Neuronal stem cell (in vitro differentiated cells): ENCODE data around the gene ATP8B3.

Experiments
- DNase-seq: peaks from one replicate; pipeline ENCODE4 v3.0.0-alpha.2; 2013; ENCODE audit warnings: low spot score
- H2AFZ ChIP-seq: one replicate; pipeline ENCODE4 v1.6.1; 2013; ENCODE audit warnings: mild to moderate bottlenecking, low read length, inconsistent platforms
- H2AK5ac ChIP-seq: 2 replicates; pipeline ENCODE4 v1.6.1; 2013; ENCODE audit warnings: low read depth, mild to moderate bottlenecking, inconsistent platforms, low read length, moderate library complexity, mixed read lengths
- H2BK120ac ChIP-seq: 2 replicates; pipeline ENCODE4 v1.6.1; 2013; ENCODE audit warnings: low read depth, mild to moderate bottlenecking, inconsistent platforms, low read length, moderate library complexity, mixed read lengths
- H2BK12ac ChIP-seq: one replicate; pipeline ENCODE4 v1.6.1; 2013; ENCODE audit warnings: low read length, inconsistent platforms
- H2BK15ac ChIP-seq: 2 replicates; pipeline ENCODE4 v1.6.1; 2013; ENCODE audit warnings: mild to moderate bottlenecking, low read length, inconsistent platforms, mixed read lengths
- H2BK5ac ChIP-seq: one replicate; pipeline ENCODE4 v1.6.1; 2013; ENCODE audit warnings: inconsistent platforms, mild to moderate bottlenecking, low read length, moderate library complexity
- H3K14ac ChIP-seq: one replicate; pipeline ENCODE4 v1.6.1; 2013; ENCODE audit warnings: low read length, inconsistent platforms
- H3K18ac ChIP-seq: 2 replicates; pipeline ENCODE4 v1.6.1; 2013; ENCODE audit warnings: low read length, inconsistent platforms
- H3K23ac ChIP-seq: 2 replicates; pipeline ENCODE4 v1.6.1; 2013; ENCODE audit warnings: low read depth, mild to moderate bottlenecking, mixed read lengths, low read length, inconsistent platforms; ENCODE audit not compliant: poor library complexity
- H3K27ac ChIP-seq: replicated peaks from 3 replicates; pipeline ENCODE4 v1.5.1; 2013; ENCODE audit warnings: low read length, inconsistent platforms
- H3K27me3 ChIP-seq, 3 experiments: 2 replicates each; pipeline ENCODE4 v1.6.1; 2013; ENCODE audit warnings: low read length in 3 of 3, mild to moderate bottlenecking in 2 of 3, inconsistent platforms in 1 of 3, low read depth in 1 of 3, mixed read lengths in 1 of 3, moderate library complexity in 1 of 3; ENCODE audit not compliant: control insufficient read depth in 3 of 3, insufficient read depth in 3 of 3
- H3K36me3 ChIP-seq, 2 donors: replicated peaks in 1 of 2; 2 replicates each; pipeline ENCODE4 v1.6.1; 2013; ENCODE audit warnings: low read length in 2 of 2; ENCODE audit not compliant: control insufficient read depth in 2 of 2, insufficient read depth in 2 of 2
- H3K4ac ChIP-seq: 2 replicates; pipeline ENCODE4 v1.6.1; 2013; ENCODE audit warnings: inconsistent platforms, mild to moderate bottlenecking, low read length, moderate library complexity
- H3K4me1 ChIP-seq, 2 donors: 1 replicate in 1 of 2; 2 replicates in 1 of 2; pipeline ENCODE4 v1.6.1; 2013; ENCODE audit warnings: low read length in 2 of 2, low read depth in 1 of 2; ENCODE audit not compliant: control insufficient read depth in 2 of 2, insufficient read depth in 1 of 2
- H3K4me2 ChIP-seq: one replicate; pipeline ENCODE4 v1.6.1; 2013; ENCODE audit warnings: mild to moderate bottlenecking, low read length, inconsistent platforms; ENCODE audit not compliant: insufficient read depth, poor library complexity, severe bottlenecking
- H3K4me3 ChIP-seq, 2 donors: 2 replicates each; pipeline ENCODE4 v1.5.1; 2013; ENCODE audit warnings: low read length in 2 of 2, mild to moderate bottlenecking in 2 of 2, inconsistent platforms in 1 of 2, moderate library complexity in 1 of 2
- H3K79me1 ChIP-seq: one replicate; pipeline ENCODE4 v1.6.1; 2013; ENCODE audit warnings: low read depth, mild to moderate bottlenecking, inconsistent platforms, low read length, moderate library complexity
- H3K9ac ChIP-seq: one replicate; pipeline ENCODE4 v1.6.1; 2013; ENCODE audit warnings: mild to moderate bottlenecking, low read depth, low read length, inconsistent platforms; ENCODE audit not compliant: poor library complexity
- H3K9me3 ChIP-seq, 2 donors: replicated peaks in 1 of 2; 2 replicates each; pipeline versions ENCODE3 to v1.6.1; 2013; ENCODE audit warnings: low read length in 2 of 2, mild to moderate bottlenecking in 2 of 2, inconsistent platforms in 1 of 2, low read depth in 1 of 2, mixed read lengths in 1 of 2, moderate library complexity in 1 of 2; ENCODE audit not compliant: control insufficient read depth in 2 of 2, insufficient read depth in 1 of 2
- H4K8ac ChIP-seq: one replicate; pipeline ENCODE4 v1.6.1; 2013; ENCODE audit warnings: low read depth, mild to moderate bottlenecking, inconsistent platforms, low read length, moderate library complexity
- H4K91ac ChIP-seq: one replicate; pipeline ENCODE4 v1.6.1; 2013; ENCODE audit warnings: low read length, low read depth, mild to moderate bottlenecking, inconsistent platforms; ENCODE audit not compliant: poor library complexity
- WGBS, 2 donors: extraction: QIAGEN DNeasy Blood & Tissue Kit; methylation state at CpG; one replicate each; pipeline ENCODE4 v1.1.7; 2013; ENCODE audit warnings: missing lambda C conversion rate in 2 of 2, mixed read lengths in 1 of 2; ENCODE audit not compliant: insufficient read length in 2 of 2, insufficient replicate concordance in 1 of 2; ENCODE audit errors: extremely low coverage in 2 of 2; 5-methylcytosine and 5-hydroxymethylcytosine counted together

Gene ATP8B3

DNA sequence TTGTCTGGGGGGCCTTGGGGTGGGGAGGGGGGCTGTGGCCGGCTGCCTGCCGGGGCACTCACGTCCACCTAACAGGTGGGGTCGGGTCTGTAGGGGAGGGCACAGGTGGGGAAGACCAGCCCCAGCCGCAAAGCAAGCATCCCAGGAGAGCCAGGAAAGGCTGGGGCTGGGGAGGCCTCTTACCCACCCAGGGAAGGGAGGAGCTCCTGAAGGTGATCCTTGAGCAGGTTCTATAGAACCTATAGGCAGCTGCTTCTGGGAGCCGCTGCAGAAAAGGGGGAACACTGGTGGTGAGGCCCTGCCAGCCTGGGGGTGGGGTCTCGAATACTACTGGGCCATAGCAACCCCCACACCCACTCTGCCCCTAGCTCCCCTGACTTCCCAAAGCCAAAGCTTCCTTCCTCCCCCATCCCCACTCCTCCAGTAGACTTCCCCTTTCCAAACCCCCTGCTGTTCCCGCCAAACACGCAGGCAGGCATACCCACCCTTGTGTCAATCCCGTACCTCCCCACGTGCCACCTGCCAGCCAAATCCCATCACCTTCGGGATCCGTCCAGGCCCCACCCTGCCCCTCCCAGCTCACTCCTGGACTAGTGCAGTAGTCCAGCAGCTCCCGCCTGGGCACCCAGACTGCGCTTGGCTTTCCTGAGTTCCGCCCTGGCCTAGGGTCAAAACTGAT, 45.7 kb upstream of the ATP8B3 start:
- Histone ChIP-seq H2BK5ac (peak overlapping the region; percentile 39), H2AK5ac (peak overlapping the region; percentile 12), H3K27ac (no peak overlapping the region), H2BK12ac (no peak overlapping the region), H3K4ac (no peak overlapping the region), H3K23ac (no peak overlapping the region), H2AFZ (no peak overlapping the region), H3K18ac (peak overlapping the region; percentile 85), H2BK120ac (no peak overlapping the region), H4K8ac (no peak overlapping the region), H3K36me3 (no peaks in the 10 kb centered on the region), H3K9me3 (no peaks in the 10 kb centered on the region), H3K9ac (no peak overlapping the region), H4K91ac (no peak overlapping the region), H3K4me1 (peaks cover 55 to 62% of the 10 kb centered on the region in 2 donors), H3K4me2 (no peak overlapping the region), H3K14ac (no peak overlapping the region), H3K27me3 (peaks cover 7 to 64% (median 22%) of the 10 kb centered on the region in 3 experiments), H2BK15ac (peak overlapping the region; percentile 27), H3K4me3 (no peak overlapping the region), H3K79me1 (peaks cover 21% of the 10 kb centered on the region)
- no peak for DNase-seq
- no CpG with 5 or more reads among the region's 16 CpGs for WGBS, 2 donors

DNA sequence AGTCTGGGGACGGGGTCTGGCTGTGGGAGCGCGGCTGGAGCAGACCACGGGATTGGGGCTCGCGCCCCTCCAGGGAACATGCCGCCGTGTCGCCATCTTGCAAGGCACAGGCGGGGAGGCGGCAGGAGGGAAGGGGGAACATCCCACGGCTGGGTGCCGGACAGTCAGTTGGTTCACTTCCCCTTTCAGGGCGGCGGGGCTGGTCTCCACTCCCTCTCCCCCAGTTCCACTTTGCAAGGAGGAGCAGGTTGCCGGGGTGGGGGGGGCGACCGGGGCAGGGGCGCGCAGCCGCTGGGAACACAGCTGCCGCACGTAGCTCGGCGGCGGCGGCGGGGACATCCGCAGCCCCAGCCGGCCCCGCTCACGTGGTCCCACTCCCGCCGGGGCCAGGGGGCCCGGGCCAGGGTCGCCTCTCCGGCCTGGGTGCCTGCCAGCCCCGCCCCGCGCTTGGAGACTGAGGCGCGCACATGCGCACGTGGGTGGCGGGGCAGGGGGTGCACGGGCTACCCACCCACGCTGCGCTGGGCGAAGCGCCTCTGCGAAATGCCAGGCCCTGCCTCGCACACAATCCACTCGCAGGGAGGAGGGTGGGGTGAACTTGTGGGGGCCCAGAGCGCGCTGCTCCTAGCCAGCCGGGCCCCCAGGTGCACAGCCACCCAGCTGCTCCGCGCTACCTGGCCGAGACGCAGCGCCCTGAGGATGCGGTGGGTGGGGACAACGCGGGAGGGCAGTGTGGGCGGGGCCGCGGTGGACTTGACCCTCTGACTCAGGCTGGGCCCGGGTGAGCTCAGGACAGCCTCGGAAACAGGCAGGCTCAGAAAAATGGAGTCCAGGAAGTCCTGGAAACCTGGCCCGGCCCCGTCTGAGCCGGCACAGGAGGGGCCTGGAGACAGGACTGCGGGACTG, 44.9 kb upstream of the ATP8B3 start:
- no CpG with 5 or more reads among the region's 73 CpGs for WGBS, 2 donors
- H4K91ac ChIP-seq = no peak overlapping the region
- H3K18ac ChIP-seq = peak overlapping the region; percentile 87
- peak overlapping the region; percentile 53 for H3K4ac ChIP-seq
- peaks cover 52 to 55% of the 10 kb centered on the region in 2 donors for H3K4me1 ChIP-seq
- peak overlapping the region in 1 of 2 donors; percentile 56 for H3K4me3 ChIP-seq
- H2AK5ac ChIP-seq = peak overlapping the region; percentile 96
- peak overlapping the region; percentile 55 for H3K23ac ChIP-seq
- peaks cover 21% of the 10 kb centered on the region for H3K79me1 ChIP-seq
- no peaks in the 10 kb centered on the region for H3K36me3 ChIP-seq
- peak overlapping the region; percentile 26 for H2BK15ac ChIP-seq
- H2AFZ ChIP-seq = no peak overlapping the region
- peaks cover 7 to 57% (median 15%) of the 10 kb centered on the region in 3 experiments for H3K27me3 ChIP-seq
- DNase-seq = no peak
- H3K27ac ChIP-seq = no peak overlapping the region
- H3K9ac ChIP-seq = peak overlapping the region; percentile 77
- peak overlapping the region; percentile 46 for H2BK12ac ChIP-seq
- H2BK5ac ChIP-seq = peak overlapping the region; percentile 39
- H3K9me3 ChIP-seq = no peaks in the 10 kb centered on the region
- H3K14ac ChIP-seq = no peak overlapping the region
- peak overlapping the region; percentile 73 for H3K4me2 ChIP-seq
- no peak overlapping the region for H2BK120ac ChIP-seq
- H4K8ac ChIP-seq = no peak overlapping the region

DNA sequence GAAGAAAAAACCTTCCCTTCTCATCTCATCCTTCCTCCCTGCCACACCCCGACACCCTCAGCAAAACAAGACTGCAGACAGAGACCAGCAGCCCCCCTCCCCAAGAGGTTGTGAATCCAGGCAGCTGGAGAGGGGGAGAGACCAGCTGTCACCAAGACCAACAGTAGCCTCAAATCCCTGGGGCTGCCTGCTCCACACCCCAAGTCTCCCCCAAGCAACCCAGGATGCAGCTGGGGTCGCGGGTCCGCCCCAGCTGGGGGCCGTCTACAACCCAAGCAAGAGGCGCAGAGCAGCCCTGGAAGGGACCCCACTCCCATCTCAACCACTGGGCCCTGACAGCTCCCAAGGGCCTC, 44.2 kb upstream of the ATP8B3 start:
- Histone ChIP-seq H2AK5ac (peak overlapping the region; percentile 96), H4K91ac (no peak overlapping the region), H2BK5ac (no peak overlapping the region), H3K27ac (no peak overlapping the region), H3K14ac (no peak overlapping the region), H3K9ac (peak overlapping the region; percentile 50), H2BK15ac (no peak overlapping the region), H3K36me3 (no peaks in the 10 kb centered on the region), H3K4me3 (no peak overlapping the region), H3K9me3 (no peaks in the 10 kb centered on the region), H4K8ac (no peak overlapping the region), H2BK120ac (no peak overlapping the region), H3K4me1 (peaks cover 47 to 49% of the 10 kb centered on the region in 2 donors), H3K4ac (no peak overlapping the region), H2AFZ (no peak overlapping the region), H3K18ac (peak overlapping the region; percentile 87), H2BK12ac (no peak overlapping the region), H3K4me2 (peak overlapping the region; percentile 73), H3K23ac (peak overlapping the region; percentile 75), H3K79me1 (peaks cover 19% of the 10 kb centered on the region), H3K27me3 (peaks cover 3 to 50% (median 9%) of the 10 kb centered on the region in 3 experiments)
- DNase-seq = no peak
- no CpG with 5 or more reads among the region's 6 CpGs for WGBS, 2 donors

DNA sequence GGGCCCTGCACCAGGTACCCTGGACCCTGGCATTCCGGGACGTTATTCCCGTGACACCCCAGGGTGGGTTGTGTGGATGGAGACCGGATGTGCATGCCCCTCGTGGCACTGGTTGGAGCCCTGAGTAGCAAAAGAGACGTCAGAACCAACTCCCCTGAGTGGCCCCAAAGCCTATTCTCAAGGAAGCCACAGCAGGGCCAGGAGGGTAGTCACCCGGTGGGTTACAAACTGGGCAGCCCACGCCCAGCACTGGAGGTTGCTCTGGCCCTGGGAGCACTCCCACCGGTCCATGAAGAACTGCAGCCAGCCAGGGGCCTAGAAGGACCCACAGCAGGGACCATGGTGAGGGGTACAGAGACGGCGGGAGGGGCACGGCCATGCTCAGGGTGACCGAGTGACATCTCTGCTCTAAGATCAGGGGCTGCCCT, 43.8 kb upstream of the ATP8B3 start:
- Histone ChIP-seq H3K23ac (peak overlapping the region; percentile 75), H3K79me1 (peaks cover 19% of the 10 kb centered on the region), H2BK15ac (peak overlapping the region; percentile 99), H2BK120ac (no peak overlapping the region), H3K4ac (no peak overlapping the region), H3K9ac (peak overlapping the region; percentile 85), H3K9me3 (no peaks in the 10 kb centered on the region), H2AK5ac (peak overlapping the region; percentile 96), H3K4me2 (no peak overlapping the region), H3K18ac (peak overlapping the region; percentile 87), H3K14ac (peak overlapping the region; percentile 76), H4K91ac (no peak overlapping the region), H3K4me1 (peaks cover 45 to 47% of the 10 kb centered on the region in 2 donors), H2AFZ (no peak overlapping the region), H2BK5ac (no peak overlapping the region), H3K36me3 (no peaks in the 10 kb centered on the region), H2BK12ac (peak overlapping the region; percentile 73), H3K27ac (no peak overlapping the region), H3K27me3 (peaks cover 0 to 46% (median 5%) of the 10 kb centered on the region in 3 experiments), H4K8ac (no peak overlapping the region), H3K4me3 (peak overlapping the region in 1 of 2 donors; percentile 47)
- no CpG with 5 or more reads among the region's 13 CpGs for WGBS, 2 donors
- DNase-seq = no peak
